ENCODE results near the gene ABI3BP. TPM values are rescaled to one million over a fixed set of nuclear protein-coding genes. Genes with fewer than 3 reads are reported as not detected.

The ABI3BP gene
- total and polyA plus RNA-seq, 2 experiments from 2014 or later, result 6.8 to 30.3 TPM

- H3K4me1 ChIP-seq (ENCODE audit: insufficient read depth), result no peaks in the 10 kb centered on the region
- H3K9me2 ChIP-seq (ENCODE audit: insufficient read depth), result no peaks in the 10 kb centered on the region
- H3K4me3 ChIP-seq, result no peak overlapping the region
- no peaks in the 10 kb centered on the region for H3K79me2 ChIP-seq (ENCODE audit: insufficient read depth)
- H3K4me2 ChIP-seq (ENCODE audit: unreplicated experiment), result no peak overlapping the region
- H4K20me1 ChIP-seq (ENCODE audit: insufficient read depth), result no peaks in the 10 kb centered on the region
- H3F3A ChIP-seq (ENCODE audit: insufficient read depth), result no peaks in the 10 kb centered on the region
- no peak overlapping the region for H3K9ac ChIP-seq
- H3K36me3 ChIP-seq (ENCODE audit: low read depth), result no peaks in the 10 kb centered on the region
- no peak overlapping the region for H3K27ac ChIP-seq
- in situ Hi-C loops (cut with MboI), result no loop called here
- H3K9me3 ChIP-seq (ENCODE audit: low read depth), result no peaks in the 10 kb centered on the region
- H3K27me3 ChIP-seq (replicated peaks; ENCODE audit: insufficient read depth), result no peaks in the 10 kb centered on the region
- no peak overlapping the region for H2AFZ ChIP-seq
- WGBS, 2 experiments (ENCODE audit: low coverage in 1 of 2, low lambda C conversion rate in 2 of 2, missing lambda C conversion rate in 2 of 2), result 39 to 48% methylated on average over 2 of the region's 2 CpGs
- TF ChIP-seq EZH2phosphoT487 (IDR thresholded peaks at IDR 0.05; ENCODE audit: insufficient read depth, low read depth), result no peak
- TF ChIP-seq EZH2 (IDR thresholded peaks at IDR 0.05; ENCODE audit: insufficient read depth, poor library complexity, severe bottlenecking), result no peak
- DNase-seq, result no peak
Measured at GRCh38 chr3:100941451-100941850, 51.8 kb downstream of the ABI3BP start.

GRCh38 chr3:100941041-100941440, 52.2 kb downstream of the ABI3BP start:
- no peaks in the 10 kb centered on the region for H3K27me3 ChIP-seq (replicated peaks; ENCODE audit: insufficient read depth)
- in situ Hi-C loops (cut with MboI), result no loop called here
- no peak overlapping the region for H3K27ac ChIP-seq
- DNase-seq, result no peak
- no peak for TF ChIP-seq EZH2 (IDR thresholded peaks at IDR 0.05; ENCODE audit: insufficient read depth, poor library complexity, severe bottlenecking)
- TF ChIP-seq EZH2phosphoT487 (IDR thresholded peaks at IDR 0.05; ENCODE audit: insufficient read depth, low read depth), result no peak
- no peak overlapping the region for H3K4me3 ChIP-seq
- H4K20me1 ChIP-seq (ENCODE audit: insufficient read depth), result no peaks in the 10 kb centered on the region
- no peaks in the 10 kb centered on the region for H3K9me2 ChIP-seq (ENCODE audit: insufficient read depth)
- no peaks in the 10 kb centered on the region for H3K36me3 ChIP-seq (ENCODE audit: low read depth)
- no peak overlapping the region for H3K9ac ChIP-seq
- H3K79me2 ChIP-seq (ENCODE audit: insufficient read depth), result no peaks in the 10 kb centered on the region
- WGBS, 2 experiments (ENCODE audit: low coverage in 1 of 2, low lambda C conversion rate in 2 of 2, missing lambda C conversion rate in 2 of 2), result 65 to 72% methylated on average over 2 of the region's 2 CpGs
- no peak overlapping the region for H2AFZ ChIP-seq
- H3K9me3 ChIP-seq (ENCODE audit: low read depth), result no peaks in the 10 kb centered on the region
- H3K4me2 ChIP-seq (ENCODE audit: unreplicated experiment), result no peak overlapping the region
- H3F3A ChIP-seq (ENCODE audit: insufficient read depth), result no peaks in the 10 kb centered on the region
- H3K4me1 ChIP-seq (ENCODE audit: insufficient read depth), result no peaks in the 10 kb centered on the region

GRCh38 chr3:100936931-100937330, 56.3 kb downstream of the ABI3BP start:
- DNase-seq, result no peak
- in situ Hi-C loops (cut with MboI), result no loop called here

GRCh38 chr3:100932491-100932890, 60.7 kb downstream of the ABI3BP start:
- WGBS, 2 experiments (ENCODE audit: low coverage in 1 of 2, low lambda C conversion rate in 2 of 2, missing lambda C conversion rate in 2 of 2), result 66% methylated on average over 4 of the region's 4 CpGs
- Histone ChIP-seq H3K27ac (no peak overlapping the region), H4K20me1 (ENCODE audit: insufficient read depth) (no peaks in the 10 kb centered on the region), H3K79me2 (ENCODE audit: insufficient read depth) (no peaks in the 10 kb centered on the region), H3K9me2 (ENCODE audit: insufficient read depth) (no peaks in the 10 kb centered on the region), H3K36me3 (ENCODE audit: low read depth) (no peaks in the 10 kb centered on the region), H3K4me2 (ENCODE audit: unreplicated experiment) (no peak overlapping the region), H3K9ac (no peak overlapping the region), H3K9me3 (ENCODE audit: low read depth) (no peaks in the 10 kb centered on the region), H3F3A (ENCODE audit: insufficient read depth) (0 out of 2 replicates have a peak, but pooled peaks cover 6% of the 10 kb centered on the region), H3K4me1 (ENCODE audit: insufficient read depth) (peaks cover 19% of the 10 kb centered on the region), H3K27me3 (replicated peaks; ENCODE audit: insufficient read depth) (no peaks in the 10 kb centered on the region), H3K4me3 (no peak overlapping the region), H2AFZ (no peak overlapping the region)
- TF ChIP-seq EZH2 (IDR thresholded peaks at IDR 0.05; ENCODE audit: insufficient read depth, poor library complexity, severe bottlenecking) (no peak), EZH2phosphoT487 (IDR thresholded peaks at IDR 0.05; ENCODE audit: insufficient read depth, low read depth) (no peak)
- DNase-seq, result no peak
- in situ Hi-C loops (cut with MboI), result no loop called here

More at GRCh38 chr3:100936931-100937330, 56.3 kb downstream of the ABI3BP start:
- H3K4me1 ChIP-seq (ENCODE audit: insufficient read depth), result no peaks in the 10 kb centered on the region
- no peaks in the 10 kb centered on the region for H3K36me3 ChIP-seq (ENCODE audit: low read depth)
- no peaks in the 10 kb centered on the region for H4K20me1 ChIP-seq (ENCODE audit: insufficient read depth)
- no peak overlapping the region for H2AFZ ChIP-seq
- H3K27me3 ChIP-seq (replicated peaks; ENCODE audit: insufficient read depth), result no peaks in the 10 kb centered on the region
- H3K9me3 ChIP-seq (ENCODE audit: low read depth), result no peaks in the 10 kb centered on the region
- H3K9ac ChIP-seq, result no peak overlapping the region
- no peak for TF ChIP-seq EZH2phosphoT487 (IDR thresholded peaks at IDR 0.05; ENCODE audit: insufficient read depth, low read depth)
- no peak for TF ChIP-seq EZH2 (IDR thresholded peaks at IDR 0.05; ENCODE audit: insufficient read depth, poor library complexity, severe bottlenecking)
- H3F3A ChIP-seq (ENCODE audit: insufficient read depth), result no peaks in the 10 kb centered on the region
- no peaks in the 10 kb centered on the region for H3K79me2 ChIP-seq (ENCODE audit: insufficient read depth)
- H3K4me3 ChIP-seq, result no peak overlapping the region
- no peak overlapping the region for H3K4me2 ChIP-seq (ENCODE audit: unreplicated experiment)
- H3K9me2 ChIP-seq (ENCODE audit: insufficient read depth), result no peaks in the 10 kb centered on the region
- H3K27ac ChIP-seq, result no peak overlapping the region
- WGBS, 2 experiments (ENCODE audit: low coverage in 1 of 2, low lambda C conversion rate in 2 of 2, missing lambda C conversion rate in 2 of 2), result 32 to 52% methylated on average over 1 of the region's 1 CpG

Data from GM23248 (cell line).